Erythroblast (primary cell): ENCODE results near the gene SLC25A27.

ENCODE experiments used
- GATA1 ChIP-seq: IDR thresholded peaks from 2 replicates; pipeline ENCODE4 v1.6.1; 2011; ENCODE audit warnings: low read depth, mild to moderate bottlenecking, control low read depth, low read length, moderate library complexity
- POLR2A ChIP-seq: IDR thresholded peaks from 2 replicates; pipeline ENCODE4 v1.6.1; 2011; ENCODE audit warnings: mild to moderate bottlenecking, low read length

- TF ChIP-seq POLR2A (no peak), GATA1 (no peak)
These were observed 14.1 kb upstream of the SLC25A27 start for GRCh38 chr6:46638650-46639049.
